ENCODE data around the gene PRUNE2.

DNA sequence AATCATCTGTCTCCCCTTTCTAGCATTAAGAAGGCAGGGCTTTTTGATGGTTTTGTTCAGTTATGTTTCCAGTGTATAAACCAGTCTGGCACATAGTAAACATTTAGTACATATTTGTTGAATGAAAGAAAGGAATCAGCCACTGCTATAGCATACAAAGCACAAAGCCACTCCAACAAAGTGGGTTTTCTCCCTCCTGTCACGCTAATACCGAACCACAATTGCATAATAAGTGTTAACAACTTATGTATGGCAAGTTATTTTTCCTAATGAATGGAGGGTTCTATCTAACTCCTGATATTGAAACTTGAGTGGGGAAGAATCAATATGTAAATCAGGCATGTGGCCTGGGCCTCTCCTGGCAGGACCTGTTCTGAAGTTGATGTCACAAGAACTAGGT lies 53.9 kb downstream of the PRUNE2 start:
- TF ChIP-seq POLR2A (IDR thresholded peaks at IDR 0.05), result no peak
- TF ChIP-seq, protein P1, sequence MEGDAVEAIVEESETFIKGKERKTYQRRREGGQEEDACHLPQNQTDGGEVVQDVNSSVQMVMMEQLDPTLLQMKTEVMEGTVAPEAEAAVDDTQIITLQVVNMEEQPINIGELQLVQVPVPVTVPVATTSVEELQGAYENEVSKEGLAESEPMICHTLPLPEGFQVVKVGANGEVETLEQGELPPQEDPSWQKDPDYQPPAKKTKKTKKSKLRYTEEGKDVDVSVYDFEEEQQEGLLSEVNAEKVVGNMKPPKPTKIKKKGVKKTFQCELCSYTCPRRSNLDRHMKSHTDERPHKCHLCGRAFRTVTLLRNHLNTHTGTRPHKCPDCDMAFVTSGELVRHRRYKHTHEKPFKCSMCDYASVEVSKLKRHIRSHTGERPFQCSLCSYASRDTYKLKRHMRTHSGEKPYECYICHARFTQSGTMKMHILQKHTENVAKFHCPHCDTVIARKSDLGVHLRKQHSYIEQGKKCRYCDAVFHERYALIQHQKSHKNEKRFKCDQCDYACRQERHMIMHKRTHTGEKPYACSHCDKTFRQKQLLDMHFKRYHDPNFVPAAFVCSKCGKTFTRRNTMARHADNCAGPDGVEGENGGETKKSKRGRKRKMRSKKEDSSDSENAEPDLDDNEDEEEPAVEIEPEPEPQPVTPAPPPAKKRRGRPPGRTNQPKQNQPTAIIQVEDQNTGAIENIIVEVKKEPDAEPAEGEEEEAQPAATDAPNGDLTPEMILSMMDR (IDR thresholded peaks at IDR 0.05), result no peak
